COLO829 (cell line): Measurements from ENCODE around the gene FOXG1.

ENCODE experiments used
- DNase-seq: peaks from one replicate; pipeline ENCODE4 v3.0.0; 2012; ENCODE audit warnings: low spot score

Gene FOXG1

DNA sequence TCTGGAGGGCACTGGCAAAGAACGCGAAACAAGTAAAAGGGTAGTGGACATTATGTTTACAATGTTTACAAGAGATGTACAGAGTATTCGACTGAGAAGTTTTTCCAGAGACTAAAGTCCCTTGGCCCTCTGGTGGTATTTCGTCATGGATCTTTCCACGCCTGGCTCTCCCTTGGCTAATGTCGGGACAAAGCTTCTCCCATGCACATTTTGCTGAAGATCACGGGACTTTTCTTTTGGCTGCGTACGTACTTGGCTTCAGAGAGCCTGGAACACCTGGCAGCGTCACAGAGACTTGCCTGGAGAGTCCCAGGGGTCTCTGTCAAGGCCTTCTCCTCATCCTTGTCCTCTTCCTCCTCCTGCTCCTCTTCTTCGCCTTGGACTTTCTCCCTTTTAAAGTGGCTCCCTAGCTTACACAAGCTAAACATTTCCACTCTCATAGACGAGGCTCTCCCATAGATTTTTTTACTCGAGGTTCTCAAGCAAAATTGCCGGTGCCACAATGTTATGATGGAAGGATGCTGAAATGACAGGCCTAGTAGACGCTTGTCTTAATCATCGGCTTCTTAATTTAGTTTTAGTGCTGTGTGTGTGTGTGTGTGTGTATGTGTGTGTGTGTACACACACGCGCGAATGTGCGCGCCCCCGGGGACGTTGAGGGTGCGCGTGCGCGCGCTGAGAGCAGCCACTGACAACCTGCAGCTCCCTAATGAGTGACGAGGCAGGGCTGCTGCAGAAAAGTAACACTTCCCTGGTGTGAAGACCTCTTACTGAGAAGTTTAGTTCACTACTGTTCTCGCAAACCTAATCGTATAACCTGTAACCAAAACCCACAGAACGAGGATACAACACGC lies 4.9 kb upstream of the FOXG1 start:
- no peak for DNase-seq

DNA sequence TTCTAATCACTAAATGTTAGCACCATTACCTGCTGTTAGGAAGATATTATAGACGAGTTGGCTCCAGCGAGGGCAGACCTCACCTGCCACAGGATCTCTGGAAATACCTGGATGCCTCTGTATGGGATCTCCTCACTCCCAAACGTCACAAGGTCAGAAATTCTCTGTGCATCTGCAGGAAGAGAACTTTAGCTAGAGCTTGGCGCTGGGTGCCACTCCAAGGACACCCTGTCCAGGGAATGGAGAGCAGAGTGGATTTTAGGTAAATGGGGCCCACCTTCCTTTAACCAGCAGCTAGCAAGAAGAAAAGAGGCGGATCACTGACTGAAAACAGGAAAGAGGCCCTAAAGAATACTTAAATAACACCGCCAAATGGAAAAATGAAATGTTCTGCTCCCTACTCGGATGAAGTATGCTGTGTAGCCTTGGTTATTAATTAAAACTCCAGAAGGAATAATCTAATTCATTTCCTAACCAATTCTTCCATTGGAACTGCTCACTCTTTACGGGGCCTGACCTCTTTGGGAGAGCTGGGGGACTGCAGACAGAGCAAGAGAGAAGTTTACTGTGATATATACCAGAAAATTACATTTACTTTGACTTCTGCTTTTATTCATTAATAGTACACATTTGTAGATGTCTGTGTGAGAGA lies 4.2 kb upstream of the FOXG1 start:
- DNase-seq, result no peak

DNA sequence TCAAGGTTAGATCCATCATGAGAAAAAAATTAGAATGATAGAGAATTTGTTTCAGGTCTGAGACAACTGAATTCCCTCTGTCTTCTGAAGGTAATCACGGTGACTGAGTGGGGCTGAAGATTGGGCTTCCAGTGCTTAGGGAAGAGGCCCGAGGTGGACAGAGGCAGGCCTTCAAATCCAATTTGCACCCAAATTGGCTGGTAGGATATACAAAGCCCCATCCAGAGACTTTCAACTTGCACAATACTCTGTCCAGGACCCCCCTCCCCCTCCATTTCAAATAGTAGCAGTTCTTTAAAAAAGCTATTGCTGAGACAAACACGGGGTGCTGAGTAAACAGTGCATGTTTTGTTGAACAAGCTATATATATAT lies 3.6 kb upstream of the FOXG1 start:
- DNase-seq, result no peak

DNA sequence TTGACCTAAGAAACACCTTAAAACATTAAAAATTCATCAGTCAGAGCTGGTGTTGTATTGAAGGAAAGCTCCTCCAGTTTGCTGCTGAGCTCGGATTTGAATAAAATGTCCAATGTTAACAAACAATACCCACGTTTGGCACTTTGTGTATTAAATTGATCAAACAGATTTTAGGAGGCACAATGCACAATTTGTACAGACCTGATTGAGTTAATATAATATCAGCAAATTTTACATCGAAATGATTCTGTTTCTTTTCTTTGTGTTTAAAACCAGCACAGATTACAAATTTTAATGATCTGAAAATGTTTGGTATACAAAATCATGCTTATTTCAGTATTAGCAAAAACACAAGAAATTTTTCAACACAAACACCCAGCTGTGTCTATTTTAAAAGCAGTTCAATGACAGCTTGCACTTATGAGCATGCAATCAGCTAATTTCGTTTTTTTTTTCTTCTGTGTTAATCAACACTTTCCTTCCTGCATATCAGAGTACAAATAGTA lies 2.8 kb upstream of the FOXG1 start:
- no peak for DNase-seq

DNA sequence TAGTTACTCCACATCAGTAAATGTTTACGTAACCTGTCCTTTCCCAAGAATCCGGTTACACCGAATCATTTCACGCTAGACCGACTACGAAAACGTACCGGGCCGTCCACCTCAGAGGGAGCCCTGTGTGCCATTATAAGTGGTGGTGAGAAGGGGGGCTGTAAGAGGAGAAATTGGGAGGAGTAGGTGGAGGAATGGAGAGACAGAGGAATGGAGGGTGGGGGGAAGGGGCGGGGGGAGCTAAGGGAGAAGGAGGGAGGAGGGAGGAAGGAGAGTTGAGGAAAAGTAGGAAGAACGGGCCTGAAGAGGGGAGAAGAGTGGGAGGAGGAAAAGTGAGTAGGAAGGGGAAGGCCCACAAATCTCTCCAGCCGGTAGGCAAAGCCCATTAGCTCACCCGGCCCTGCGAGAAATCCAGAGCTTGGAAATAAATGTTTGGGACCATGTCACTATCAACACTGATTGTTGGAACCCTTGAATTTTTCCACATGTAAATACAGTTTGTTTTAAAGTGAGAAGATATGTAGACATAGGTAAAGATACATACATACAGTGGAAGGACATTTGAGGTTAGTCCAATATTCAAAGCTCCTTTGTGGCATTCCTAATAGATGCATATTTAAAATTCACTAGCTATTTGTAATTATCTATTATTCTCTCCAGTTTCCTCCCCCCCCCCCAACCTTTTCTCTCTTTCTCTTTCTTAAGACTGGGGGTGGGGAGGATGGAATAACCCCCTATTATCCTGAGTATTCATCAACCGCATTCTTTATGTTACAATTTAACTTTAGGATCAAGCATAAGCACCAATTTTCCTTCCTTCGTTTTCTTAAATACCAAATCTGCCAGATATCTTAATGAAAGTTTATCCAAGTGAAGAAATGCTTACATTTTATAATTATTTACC lies 2.1 kb upstream of the FOXG1 start:
- no peak for DNase-seq

DNA sequence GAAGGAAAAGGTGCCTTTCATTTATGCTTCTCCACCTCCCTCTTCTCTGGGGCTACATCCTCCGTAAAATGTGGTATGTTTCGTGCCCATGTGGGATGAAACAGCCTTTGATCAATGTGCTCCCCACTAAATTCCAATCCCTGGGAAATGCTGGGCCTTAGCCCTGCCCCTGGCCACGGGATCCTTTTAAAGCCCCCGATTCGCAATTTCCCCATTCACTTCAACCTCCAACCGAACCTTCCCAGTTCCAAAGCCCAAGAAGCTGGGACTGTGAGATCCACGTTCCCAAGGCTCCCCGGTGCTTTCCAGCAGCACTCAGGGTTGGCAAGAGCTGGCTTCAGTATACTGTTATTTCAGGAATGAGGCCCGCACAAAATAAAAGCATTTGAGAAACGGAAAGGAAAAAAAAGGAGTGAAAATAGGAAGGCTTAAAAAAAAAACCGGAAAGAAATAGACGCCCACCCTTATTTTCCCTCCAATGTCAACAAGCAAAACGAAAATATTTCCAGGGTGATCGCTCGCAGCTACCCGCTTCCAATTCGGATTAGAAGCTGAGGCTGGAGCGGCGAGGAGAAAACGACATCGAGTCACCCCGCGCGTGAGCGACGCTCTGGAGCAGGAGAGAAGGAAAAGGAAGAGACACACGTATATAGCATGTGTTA lies 1.3 kb upstream of the FOXG1 start:
- DNase-seq, result no peak

DNA sequence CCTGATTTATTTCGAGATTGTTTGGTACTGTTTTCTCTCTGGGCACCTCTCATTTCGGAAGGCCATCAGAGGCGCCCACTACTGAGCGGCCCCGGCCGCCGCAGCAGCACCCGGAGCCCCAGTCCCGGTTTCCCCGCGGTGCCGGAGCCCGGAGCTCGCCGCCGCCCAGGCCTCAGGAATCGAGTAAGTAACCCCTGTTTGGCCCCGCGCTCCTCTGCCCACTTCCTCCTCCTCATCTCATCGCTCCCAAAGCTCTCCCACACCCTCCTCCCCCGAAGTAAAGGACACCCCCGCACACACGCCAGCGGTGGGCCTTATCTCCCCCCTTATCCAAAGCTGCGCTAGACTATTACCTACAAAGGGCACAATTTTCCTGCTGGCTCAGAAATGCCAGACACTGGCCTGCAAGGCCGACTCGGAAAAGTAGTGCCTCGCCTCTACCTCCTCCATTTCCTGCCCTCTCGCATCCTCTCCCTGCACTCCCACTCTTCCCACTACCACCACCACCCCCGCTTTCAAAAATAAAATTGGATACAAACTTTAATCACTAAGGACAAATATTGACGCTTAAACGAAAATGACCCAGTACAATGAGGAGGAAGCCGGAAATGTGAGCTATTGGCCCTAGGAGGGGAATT lies 637 bp upstream of the FOXG1 start:
- DNase-seq, result no peak

DNA sequence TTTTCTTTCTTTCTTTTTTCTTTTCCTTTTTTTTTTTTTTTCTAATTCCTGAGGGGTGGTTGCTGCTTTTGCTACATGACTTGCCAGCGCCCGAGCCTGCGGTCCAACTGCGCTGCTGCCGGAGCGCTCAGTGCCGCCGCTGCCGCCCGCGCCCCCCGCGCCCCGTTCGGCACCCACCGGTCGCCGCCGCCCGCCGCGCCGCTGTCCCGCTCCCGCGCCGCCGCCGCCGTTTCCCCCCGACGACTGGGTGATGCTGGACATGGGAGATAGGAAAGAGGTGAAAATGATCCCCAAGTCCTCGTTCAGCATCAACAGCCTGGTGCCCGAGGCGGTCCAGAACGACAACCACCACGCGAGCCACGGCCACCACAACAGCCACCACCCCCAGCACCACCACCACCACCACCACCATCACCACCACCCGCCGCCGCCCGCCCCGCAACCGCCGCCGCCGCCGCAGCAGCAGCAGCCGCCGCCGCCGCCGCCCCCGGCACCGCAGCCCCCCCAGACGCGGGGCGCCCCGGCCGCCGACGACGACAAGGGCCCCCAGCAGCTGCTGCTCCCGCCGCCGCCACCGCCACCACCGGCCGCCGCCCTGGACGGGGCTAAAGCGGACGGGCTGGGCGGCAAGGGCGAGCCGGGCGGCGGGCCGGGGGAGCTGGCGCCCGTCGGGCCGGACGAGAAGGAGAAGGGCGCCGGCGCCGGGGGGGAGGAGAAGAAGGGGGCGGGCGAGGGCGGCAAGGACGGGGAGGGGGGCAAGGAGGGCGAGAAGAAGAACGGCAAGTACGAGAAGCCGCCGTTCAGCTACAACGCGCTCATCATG lies 654 bp downstream of the FOXG1 start:
- DNase-seq, result no peak

DNA sequence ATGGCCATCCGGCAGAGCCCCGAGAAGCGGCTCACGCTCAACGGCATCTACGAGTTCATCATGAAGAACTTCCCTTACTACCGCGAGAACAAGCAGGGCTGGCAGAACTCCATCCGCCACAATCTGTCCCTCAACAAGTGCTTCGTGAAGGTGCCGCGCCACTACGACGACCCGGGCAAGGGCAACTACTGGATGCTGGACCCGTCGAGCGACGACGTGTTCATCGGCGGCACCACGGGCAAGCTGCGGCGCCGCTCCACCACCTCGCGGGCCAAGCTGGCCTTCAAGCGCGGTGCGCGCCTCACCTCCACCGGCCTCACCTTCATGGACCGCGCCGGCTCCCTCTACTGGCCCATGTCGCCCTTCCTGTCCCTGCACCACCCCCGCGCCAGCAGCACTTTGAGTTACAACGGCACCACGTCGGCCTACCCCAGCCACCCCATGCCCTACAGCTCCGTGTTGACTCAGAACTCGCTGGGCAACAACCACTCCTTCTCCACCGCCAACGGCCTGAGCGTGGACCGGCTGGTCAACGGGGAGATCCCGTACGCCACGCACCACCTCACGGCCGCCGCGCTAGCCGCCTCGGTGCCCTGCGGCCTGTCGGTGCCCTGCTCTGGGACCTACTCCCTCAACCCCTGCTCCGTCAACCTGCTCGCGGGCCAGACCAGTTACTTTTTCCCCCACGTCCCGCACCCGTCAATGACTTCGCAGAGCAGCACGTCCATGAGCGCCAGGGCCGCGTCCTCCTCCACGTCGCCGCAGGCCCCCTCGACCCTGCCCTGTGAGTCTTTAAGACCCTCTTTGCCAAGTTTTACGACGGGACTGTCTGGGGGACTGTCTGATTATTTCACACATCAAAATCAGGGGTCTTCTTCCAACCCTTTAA lies 1.5 kb downstream of the FOXG1 start:
- DNase-seq, result no peak

DNA sequence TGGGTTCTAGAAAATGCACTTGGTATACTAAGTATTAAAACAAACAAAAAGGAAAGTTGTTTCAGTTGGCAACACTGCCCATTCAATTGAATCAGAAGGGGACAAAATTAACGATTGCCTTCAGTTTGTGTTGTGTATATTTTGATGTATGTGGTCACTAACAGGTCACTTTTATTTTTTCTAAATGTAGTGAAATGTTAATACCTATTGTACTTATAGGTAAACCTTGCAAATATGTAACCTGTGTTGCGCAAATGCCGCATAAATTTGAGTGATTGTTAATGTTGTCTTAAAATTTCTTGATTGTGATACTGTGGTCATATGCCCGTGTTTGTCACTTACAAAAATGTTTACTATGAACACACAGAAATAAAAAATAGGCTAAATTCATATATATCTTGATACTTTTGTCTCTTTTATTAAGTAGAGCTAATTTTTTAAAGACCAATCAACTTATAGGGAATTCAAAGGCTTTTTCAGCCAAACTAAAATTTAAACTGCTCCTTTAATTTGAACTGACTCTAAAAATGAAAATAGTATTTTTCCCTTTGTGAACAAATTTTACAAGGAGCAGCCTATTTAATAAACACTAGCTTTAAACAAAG lies 2.8 kb downstream of the FOXG1 start:
- DNase-seq, result no peak

DNA sequence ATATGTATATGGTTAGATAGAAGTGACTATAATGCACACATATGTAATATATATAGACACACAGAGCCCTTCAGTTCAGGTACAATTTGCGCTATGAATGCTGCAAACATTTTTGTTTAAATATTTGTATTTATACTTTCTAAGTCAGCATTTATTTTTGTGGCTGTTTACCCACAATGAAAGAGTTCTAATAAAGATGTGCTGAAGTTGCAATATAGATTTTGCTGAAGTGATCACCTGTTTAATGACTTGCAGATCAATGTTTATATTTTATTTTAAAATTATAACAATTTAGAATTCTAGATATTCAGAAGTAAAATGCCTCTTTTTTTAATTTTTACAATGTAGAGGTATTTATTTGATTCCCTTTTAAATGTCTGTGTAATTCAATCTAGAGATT lies 3.5 kb downstream of the FOXG1 start:
- no peak for DNase-seq

DNA sequence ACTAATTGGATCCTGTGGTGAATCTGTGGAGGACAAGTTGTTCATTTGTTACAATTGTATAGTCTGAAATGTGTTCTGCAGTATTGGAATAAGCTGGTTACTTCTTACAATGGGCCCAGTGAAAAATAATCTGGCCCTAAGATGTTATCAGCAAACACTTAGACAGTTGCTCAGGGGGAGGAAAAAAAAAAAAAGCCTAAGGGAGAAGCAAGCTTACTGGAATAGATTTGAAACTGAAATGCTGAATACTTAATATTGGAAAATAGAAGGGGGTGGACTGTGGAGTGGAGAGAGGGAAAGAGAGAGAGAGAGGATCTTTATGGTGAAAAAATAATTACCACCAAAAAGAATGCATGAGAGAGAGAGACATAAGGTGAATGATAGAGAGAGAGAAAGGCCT lies 4.0 kb downstream of the FOXG1 start:
- no peak for DNase-seq

DNA sequence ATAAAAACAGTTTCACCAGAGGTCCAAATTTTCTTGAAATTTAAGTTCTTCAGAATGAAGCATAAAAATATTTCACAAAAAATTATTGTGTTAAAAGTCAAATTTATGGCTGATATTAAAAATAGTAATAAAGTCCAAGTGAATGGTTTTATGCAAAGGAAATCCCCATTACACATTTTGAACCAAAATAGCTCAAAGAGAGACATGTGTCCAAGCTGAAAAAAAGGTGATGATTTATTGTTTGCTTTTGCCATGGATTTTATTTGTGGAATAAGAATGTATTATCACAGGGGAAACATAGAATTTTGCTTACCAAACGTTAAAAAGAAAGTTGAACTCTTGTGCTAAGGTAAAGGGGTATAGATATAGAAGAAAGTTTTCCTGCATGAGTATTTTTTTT lies 4.6 kb downstream of the FOXG1 start:
- no peak for DNase-seq

DNA sequence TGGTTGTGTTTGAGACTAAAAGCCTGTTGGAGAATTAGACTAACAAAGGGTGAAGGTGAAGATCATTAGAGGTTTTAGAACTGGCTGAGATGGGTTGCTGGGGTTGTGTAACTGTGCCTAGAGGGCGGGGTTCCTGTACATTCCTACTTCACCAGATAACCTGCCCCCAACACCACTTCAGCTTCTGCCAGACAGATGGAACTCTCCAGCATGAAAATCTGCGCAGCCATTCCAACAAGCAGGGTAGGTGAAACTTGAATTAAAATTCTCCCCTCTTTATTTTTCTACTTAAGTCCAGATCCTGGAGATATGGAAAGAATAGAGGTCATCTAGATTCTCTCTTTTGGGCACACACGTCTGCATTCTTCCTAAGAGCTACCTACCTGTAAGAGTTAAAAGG lies 6.0 kb downstream of the FOXG1 start:
- no peak for DNase-seq

DNA sequence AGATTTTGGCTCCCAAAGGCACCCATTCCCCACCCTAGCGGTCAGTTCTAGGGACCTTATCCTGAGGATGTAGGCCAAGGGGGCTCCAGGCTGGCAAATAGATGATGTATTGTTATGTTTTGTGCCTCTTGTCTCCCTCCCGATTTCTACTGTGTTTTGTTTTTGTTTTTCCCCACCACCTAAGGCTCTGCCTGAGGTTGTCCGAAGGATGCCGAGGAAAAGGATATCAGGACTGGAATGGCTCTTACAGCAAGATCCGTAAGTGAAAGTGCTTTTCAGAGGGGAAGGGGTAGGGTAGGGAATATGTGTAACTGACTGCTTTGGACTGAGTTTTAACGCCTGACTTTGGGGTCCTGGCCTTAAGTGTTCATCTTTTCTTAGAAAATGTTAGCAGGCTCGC lies 6.6 kb downstream of the FOXG1 start:
- DNase-seq, result no peak

DNA sequence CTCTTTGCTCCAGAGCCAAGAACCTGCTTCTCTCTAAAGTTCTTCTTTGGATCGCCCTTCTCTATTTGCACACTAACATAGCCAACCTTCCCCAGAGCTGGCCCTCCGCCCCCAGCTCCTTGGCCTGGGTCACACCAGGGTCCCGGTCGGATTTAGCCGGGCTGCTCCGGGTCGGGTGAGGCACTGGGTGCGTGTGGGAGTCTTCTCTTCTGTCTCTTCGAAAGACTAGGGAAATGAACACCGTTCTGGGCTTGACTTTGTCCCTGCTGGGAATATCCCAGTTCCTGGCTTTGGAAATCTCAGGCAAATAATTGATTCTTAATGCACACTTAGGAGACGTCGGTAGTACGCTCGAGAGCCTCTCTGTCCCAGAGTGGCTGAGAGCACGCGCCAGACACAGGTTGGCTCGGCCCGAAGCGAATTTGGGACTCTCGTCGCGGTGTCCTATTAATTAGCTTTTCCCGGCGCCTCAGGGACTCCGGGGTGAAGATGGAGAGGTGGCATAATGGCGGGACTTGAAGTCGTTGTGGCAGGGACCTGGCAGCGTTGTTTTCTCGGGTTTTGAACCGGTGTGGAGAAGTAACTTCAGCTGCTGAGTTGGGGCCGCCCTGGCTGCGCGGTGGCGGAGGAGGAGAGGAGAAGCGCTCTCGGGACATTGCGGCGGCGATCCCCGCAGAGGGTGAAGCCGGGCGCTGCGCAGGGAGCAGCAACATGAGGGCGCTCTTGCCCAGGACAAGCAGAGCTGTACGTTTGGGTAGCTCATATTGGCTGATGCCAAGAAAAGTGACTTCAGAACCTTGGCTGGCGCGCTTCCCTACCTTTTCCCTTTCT lies 7.5 kb downstream of the FOXG1 start:
- no peak for DNase-seq

DNA sequence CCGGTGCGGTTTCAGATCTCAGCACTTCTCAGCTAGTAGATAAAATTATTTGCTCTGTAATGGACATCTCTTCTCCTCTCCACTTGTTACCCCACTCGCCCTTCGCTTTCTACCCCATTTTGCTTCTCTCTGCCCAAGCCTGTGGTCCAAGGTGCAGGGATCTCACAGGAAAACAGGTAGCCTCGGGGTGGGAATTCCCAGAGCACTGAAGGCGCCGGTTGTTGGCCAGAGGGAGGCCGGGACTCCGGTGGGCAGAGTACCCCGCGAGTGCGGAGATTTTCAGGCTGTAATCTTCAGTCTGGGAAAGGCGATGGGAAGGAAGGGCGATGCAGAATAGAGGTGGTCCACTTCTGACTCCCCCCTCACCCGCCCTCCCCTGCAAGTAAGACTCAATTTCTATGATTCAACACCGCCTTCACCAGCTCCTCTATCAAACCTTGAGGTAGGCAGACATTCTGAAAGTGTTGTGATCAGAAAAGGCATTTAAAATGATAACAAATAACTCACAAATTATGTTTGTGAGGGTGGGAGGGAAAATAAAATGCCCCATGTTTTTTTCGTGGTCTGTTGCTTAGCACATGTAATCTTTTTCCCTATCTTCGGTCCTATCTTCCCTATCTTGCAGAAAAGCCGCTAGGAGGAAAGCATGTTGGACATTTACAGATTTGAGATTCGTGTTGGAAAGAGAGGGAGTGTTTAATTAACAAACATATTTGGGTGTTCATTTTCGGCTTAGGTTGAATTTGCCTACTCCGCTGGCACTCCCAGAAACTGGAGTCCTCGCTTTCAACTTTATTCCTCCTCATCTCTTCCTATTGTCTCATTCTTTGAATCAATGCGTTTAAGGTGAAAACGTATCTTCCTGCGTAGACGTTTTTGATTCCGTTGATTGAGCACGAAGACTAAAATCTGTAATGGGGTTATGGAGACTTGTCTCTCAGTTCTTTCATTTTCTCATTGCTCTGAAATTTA lies 8.5 kb downstream of the FOXG1 start:
- no peak for DNase-seq
